HEK293 (cell line): Measurements from ENCODE around the gene HRCT1.

Experiments used
- CTCF ChIA-PET: fragments of 350-600 bp; formaldehyde crosslinking; extraction: SDS; loops from one replicate; lab custom pipeline; 2021; ENCODE audit warnings: antibody characterized with exemption; lab: Yijun Ruan, JAX
- POLR2A ChIA-PET: fragments of 300-600 bp; formaldehyde crosslinking; extraction: SDS; loops from one replicate; lab custom pipeline; 2020; ENCODE audit warnings: antibody characterized with exemption, inconsistent platforms; lab: Yijun Ruan, JAX
- H3K27ac ChIP-seq: fragments of 200-500 bp; sonication (Bioruptor generic); 2 replicates; pipeline ENCODE4 v1.5.1; 2014; ENCODE audit warnings: low read depth, low read length, control low read depth, inconsistent platforms; ENCODE audit errors: extremely low read depth
- H3K36me3 ChIP-seq, 2 experiments: fragments of 200-500 bp in 1 of 2; sonication (Bioruptor generic) in 1 of 2; 1 replicate in 1 of 2; 2 replicates in 1 of 2; pipeline ENCODE4 v1.5.1; 2014 to 2017; ENCODE audit warnings: inconsistent platforms in 2 of 2, low read length in 2 of 2; ENCODE audit not compliant: control insufficient read depth in 2 of 2, insufficient read depth in 1 of 2
- H3K4me1 ChIP-seq: fragments of 200-500 bp; sonication (Bioruptor generic); 2 replicates; pipeline ENCODE4 v1.5.1; 2014; ENCODE audit warnings: mild to moderate bottlenecking, low read length, inconsistent platforms; ENCODE audit not compliant: control insufficient read depth, insufficient read depth
- H3K4me3 ChIP-seq: 2 replicates; pipeline ENCODE4 v1.5.1; 2011; ENCODE audit warnings: low read depth, mild to moderate bottlenecking, control low read depth, low read length, moderate library complexity
- H3K9me3 ChIP-seq: fragments of 200-500 bp; sonication (Bioruptor generic); 2 replicates; pipeline ENCODE4 v1.5.1; 2014; ENCODE audit warnings: low read depth, low read length, inconsistent platforms; ENCODE audit not compliant: control insufficient read depth, insufficient read depth
- AEBP2 ChIP-seq: fragments of 450-650 bp; formaldehyde crosslinking; IDR thresholded peaks from 2 replicates; pipeline ENCODE4 v1.5.1; 2016; ENCODE audit warnings: missing biosample characterization, missing genetic modification characterization, borderline replicate concordance
- GLIS2 ChIP-seq: fragments of 450-650 bp; formaldehyde crosslinking; IDR thresholded peaks from 2 replicates; pipeline ENCODE4 v1.5.1; 2016; ENCODE audit warnings: missing biosample characterization, missing genetic modification characterization
- KLF16 ChIP-seq: fragments of 450-650 bp; formaldehyde crosslinking; IDR thresholded peaks from 2 replicates; pipeline ENCODE4 v1.5.1; 2017; ENCODE audit warnings: missing biosample characterization, missing genetic modification characterization
- KLF9 ChIP-seq: fragments of 450-650 bp; formaldehyde crosslinking; IDR thresholded peaks from 2 replicates; pipeline ENCODE4 v1.5.1; 2016; ENCODE audit warnings: missing biosample characterization, missing genetic modification characterization, low read depth
- MZF1 ChIP-seq: fragments of 450-650 bp; formaldehyde crosslinking; IDR thresholded peaks from 2 replicates; pipeline ENCODE4 v1.5.1; 2017; ENCODE audit warnings: missing biosample characterization, missing genetic modification characterization, borderline replicate concordance
- OVOL3 ChIP-seq: fragments of 450-650 bp; formaldehyde crosslinking; IDR thresholded peaks from 2 replicates; pipeline ENCODE4 v1.5.1; 2016; ENCODE audit warnings: missing biosample characterization, missing genetic modification characterization
- RBAK ChIP-seq: fragments of 450-650 bp; formaldehyde crosslinking; IDR thresholded peaks from 2 replicates; pipeline ENCODE4 v1.5.1; 2016; ENCODE audit warnings: missing biosample characterization, missing genetic modification characterization
- SCRT2 ChIP-seq: fragments of 450-650 bp; formaldehyde crosslinking; IDR thresholded peaks from 2 replicates; pipeline ENCODE4 v1.5.1; 2016; ENCODE audit warnings: missing biosample characterization, missing genetic modification characterization
- SP3 ChIP-seq: fragments of 450-650 bp; formaldehyde crosslinking; IDR thresholded peaks from 2 replicates; pipeline ENCODE4 v1.5.1; 2016; ENCODE audit warnings: missing biosample characterization, missing genetic modification characterization
- YY1 ChIP-seq: fragments of 450-650 bp; formaldehyde crosslinking; IDR thresholded peaks from 2 replicates; pipeline ENCODE4 v1.5.1; 2018; ENCODE audit warnings: missing biosample characterization, missing genetic modification characterization
- ZBTB11 ChIP-seq: fragments of 450-650 bp; formaldehyde crosslinking; conservative IDR thresholded peaks from 2 replicates; pipeline ENCODE4 v1.5.1; 2016; ENCODE audit warnings: low read depth, missing biosample characterization, missing genetic modification characterization
- ZBTB20 ChIP-seq: fragments of 450-650 bp; formaldehyde crosslinking; IDR thresholded peaks from 2 replicates; pipeline ENCODE4 v1.5.1; 2016; ENCODE audit warnings: missing biosample characterization, missing genetic modification characterization
- ZBTB7A ChIP-seq: fragments of 450-650 bp; formaldehyde crosslinking; IDR thresholded peaks from 2 replicates; pipeline ENCODE4 v1.5.1; 2016; ENCODE audit warnings: low read depth, missing biosample characterization, missing genetic modification characterization
- ZEB2 ChIP-seq: fragments of 450-650 bp; formaldehyde crosslinking; IDR thresholded peaks from 2 replicates; pipeline ENCODE4 v1.5.1; 2016; ENCODE audit warnings: missing biosample characterization, missing genetic modification characterization
- ZFHX2 ChIP-seq: fragments of 450-650 bp; formaldehyde crosslinking; conservative IDR thresholded peaks from 2 replicates; pipeline ENCODE4 v1.5.1; 2016; ENCODE audit warnings: missing biosample characterization, missing genetic modification characterization
- ZNF10 ChIP-seq: fragments of 450-650 bp; formaldehyde crosslinking; IDR thresholded peaks from 2 replicates; pipeline ENCODE4 v1.5.1; 2017; ENCODE audit warnings: missing biosample characterization, missing genetic modification characterization
- ZNF19 ChIP-seq: fragments of 450-650 bp; formaldehyde crosslinking; IDR thresholded peaks from 2 replicates; pipeline ENCODE4; 2016; ENCODE audit warnings: missing biosample characterization, missing genetic modification characterization, low read depth
- ZNF221 ChIP-seq: fragments of 450-650 bp; formaldehyde crosslinking; IDR thresholded peaks from 2 replicates; pipeline ENCODE4 v1.5.1; 2017; ENCODE audit warnings: missing biosample characterization, missing genetic modification characterization, borderline replicate concordance
- ZNF239 ChIP-seq: fragments of 450-650 bp; formaldehyde crosslinking; IDR thresholded peaks from 2 replicates; pipeline ENCODE4 v1.5.1; 2016; ENCODE audit warnings: missing biosample characterization, missing genetic modification characterization
- ZNF274 ChIP-seq, 2 experiments: fragments of 200-500 bp in 1 of 2; fragments of 450-650 bp in 1 of 2; sonication (Bioruptor generic) in 1 of 2; formaldehyde crosslinking in 1 of 2; IDR thresholded peaks; 2 replicates each; pipeline versions ENCODE4 v1.5.1 to v1.6.1; 2014 to 2016; ENCODE audit warnings: borderline replicate concordance in 1 of 2, inconsistent platforms in 1 of 2, low read length in 1 of 2, missing biosample characterization in 1 of 2, missing genetic modification characterization in 1 of 2
- ZNF473 ChIP-seq: fragments of 450-650 bp; formaldehyde crosslinking; IDR thresholded peaks from 2 replicates; pipeline ENCODE4 v1.5.1; 2017; ENCODE audit warnings: missing biosample characterization, missing genetic modification characterization
- ZNF48 ChIP-seq: fragments of 450-650 bp; formaldehyde crosslinking; IDR thresholded peaks from 2 replicates; pipeline ENCODE4 v1.5.1; 2016; ENCODE audit warnings: missing biosample characterization, missing genetic modification characterization
- ZNF548 ChIP-seq: fragments of 450-650 bp; formaldehyde crosslinking; IDR thresholded peaks from 2 replicates; pipeline ENCODE4 v1.5.1; 2016; ENCODE audit warnings: missing biosample characterization, missing genetic modification characterization
- ZNF571 ChIP-seq: fragments of 450-650 bp; formaldehyde crosslinking; IDR thresholded peaks from 2 replicates; pipeline ENCODE4 v1.5.0; 2017; ENCODE audit warnings: missing biosample characterization, missing genetic modification characterization
- ZNF596 ChIP-seq: fragments of 450-650 bp; IDR thresholded peaks from 2 replicates; pipeline ENCODE4 v1.5.0; 2018; ENCODE audit warnings: missing biosample characterization, mild to moderate bottlenecking, missing genetic modification characterization, moderate library complexity
- ZNF658 ChIP-seq: fragments of 450-650 bp; formaldehyde crosslinking; IDR thresholded peaks from 2 replicates; pipeline ENCODE4; 2016; ENCODE audit warnings: missing biosample characterization, missing genetic modification characterization
- ZSCAN18 ChIP-seq: fragments of 450-650 bp; formaldehyde crosslinking; IDR thresholded peaks from 2 replicates; pipeline ENCODE4 v1.5.1; 2016; ENCODE audit warnings: missing biosample characterization, missing genetic modification characterization

The HRCT1 gene

DNA sequence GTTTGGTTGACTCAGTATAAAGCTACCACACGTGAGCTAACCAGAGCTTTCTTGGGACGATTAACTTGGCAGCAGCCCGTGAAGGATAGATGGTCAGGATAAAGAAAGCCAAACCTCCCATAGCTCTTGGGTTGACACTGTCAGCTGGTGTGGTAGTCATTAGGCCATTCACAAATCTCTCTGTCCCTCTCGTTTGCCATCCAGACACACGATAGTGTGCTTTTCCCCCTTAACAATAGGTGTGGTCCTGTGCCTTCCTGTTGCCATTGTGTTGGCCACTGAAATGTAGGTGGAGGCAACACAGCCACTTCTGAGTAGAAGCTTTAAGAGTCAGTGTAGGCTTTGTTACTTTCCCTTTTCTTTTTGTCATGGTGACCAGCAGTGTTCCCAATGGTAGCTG is 47.5 kb upstream of the HRCT1 start:
- H3K27ac ChIP-seq, result no peak overlapping the region
- POLR2A ChIA-PET, result no interaction called here
- H3K9me3 ChIP-seq, result no peaks in the 10 kb centered on the region

DNA sequence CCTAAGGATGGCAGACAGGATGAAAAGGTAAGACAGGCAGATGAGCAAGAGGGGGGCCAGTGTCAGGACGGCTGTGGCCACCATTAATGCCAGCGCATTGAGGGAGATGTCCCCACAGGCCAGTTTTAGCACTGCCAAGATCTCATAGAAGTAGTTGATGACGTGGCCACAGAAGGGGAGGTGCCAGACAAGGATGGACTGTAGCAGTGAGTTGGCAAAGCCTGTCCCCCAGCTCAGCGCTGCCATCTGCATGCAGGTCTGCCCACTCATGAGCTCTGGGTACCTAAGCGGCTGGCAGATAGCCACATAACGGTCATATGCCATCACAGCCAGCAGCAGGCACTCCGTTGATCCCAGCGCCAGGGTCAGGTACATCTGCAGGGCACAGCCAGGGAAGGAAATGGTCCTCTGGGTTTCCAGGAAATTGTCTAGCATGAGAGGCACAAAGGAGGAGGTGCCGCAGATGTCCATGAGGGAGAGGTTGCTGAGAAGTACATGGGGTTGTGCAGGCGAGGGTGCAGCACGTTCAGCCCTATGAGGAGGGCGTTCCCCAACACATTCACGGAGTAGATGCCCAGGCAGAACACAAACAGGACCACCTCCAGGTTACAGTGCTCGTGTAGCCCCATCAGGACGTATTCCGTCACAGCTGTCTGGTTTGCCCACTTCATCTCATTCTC is 46.6 kb upstream of the HRCT1 start:
- Histone ChIP-seq H3K4me3 (no peak overlapping the region), H3K9me3 (no peaks in the 10 kb centered on the region), H3K4me1 (no peaks in the 10 kb centered on the region), H3K36me3 (no peaks in the 10 kb centered on the region), H3K27ac (no peak overlapping the region)
- POLR2A ChIA-PET, result no interaction called here
- TF ChIP-seq ZSCAN18 (tag by site-specific recombination) (no peak), ZNF10 (tag by site-specific recombination) (no peak), AEBP2 (tag by site-specific recombination) (no peak), ZNF473 (tag by site-specific recombination) (no peak), ZFHX2 (tag by site-specific recombination) (no peak), RBAK (tag by site-specific recombination) (no peak), ZNF596 (tag by site-specific recombination) (no peak), ZBTB11 (tag by site-specific recombination) (no peak), ZNF548 (tag by site-specific recombination) (no peak), ZEB2 (tag by site-specific recombination) (no peak)
- CTCF ChIA-PET, result interaction anchor here (0.5 to 2.1 kb wide), 5 partner anchors 15 to 52 kb away, joined by 3 to 8 read pairs (median 3); no protein-coding TSS in a partner anchor

More for the DNA sequence above, 47.5 kb upstream of the HRCT1 start:
- no peak for TF ChIP-seq MZF1 (tag by site-specific recombination)
- no peak for TF ChIP-seq ZNF221 (tag by site-specific recombination)
- no peak for TF ChIP-seq AEBP2 (tag by site-specific recombination)
- no peak for TF ChIP-seq ZNF48 (tag by site-specific recombination)
- no peak for TF ChIP-seq ZNF658
- TF ChIP-seq ZBTB20 (tag by site-specific recombination), result no peak
- TF ChIP-seq YY1 (tag by site-specific recombination), result no peak
- no peak for TF ChIP-seq ZNF19 (tag by site-specific recombination)
- TF ChIP-seq SCRT2 (tag by site-specific recombination), result no peak
- TF ChIP-seq GLIS2 (tag by site-specific recombination), result no peak
- no peak for TF ChIP-seq ZNF571 (tag by site-specific recombination)
- no peak for TF ChIP-seq KLF9
- no peak for TF ChIP-seq OVOL3 (tag by site-specific recombination)
- TF ChIP-seq ZNF239 (tag by site-specific recombination), result no peak
- no peak for TF ChIP-seq SP3 (tag by site-specific recombination)
- no peak for TF ChIP-seq ZBTB7A (tag by site-specific recombination)
- TF ChIP-seq KLF16 (tag by site-specific recombination), result no peak
- TF ChIP-seq ZNF274 (IDR thresholded peaks at IDR 0.05; ENCODE audit: low read length), result no peak
- no peak for TF ChIP-seq ZNF274 (tag by site-specific recombination; IDR thresholded peaks at IDR 0.05; ENCODE audit: borderline replicate concordance)
- H3K4me1 ChIP-seq, result no peaks in the 10 kb centered on the region
- no peak overlapping the region for H3K4me3 ChIP-seq
- no peaks in the 10 kb centered on the region for H3K36me3 ChIP-seq
- CTCF ChIA-PET, result interaction anchor here (0.6 to 2.8 kb wide), 5 partner anchors 33 to 69 kb away, joined by 3 to 8 read pairs (median 3); no protein-coding TSS in a partner anchor
